Fibroblast of mammary gland (primary cell): ENCODE measurements around the gene DCHS2.
"Not testable (repeated sequence)": the region's sequence is repeated elsewhere in the genome, so short reads cannot be mapped to it uniquely, and the experiment has no call there.

ENCODE experiments used
- DNase-seq: peaks from one replicate; pipeline ENCODE4 v3.0.0-alpha.2; 2010; ENCODE audit warnings: low read depth
- H3K4me3 ChIP-seq: 2 replicates; pipeline ENCODE4 v1.5.1; 2011; ENCODE audit warnings: low read depth, mild to moderate bottlenecking, low read length, moderate library complexity; ENCODE audit not compliant: control insufficient read depth
- CTCF ChIP-seq: conservative IDR thresholded peaks from 2 replicates; pipeline ENCODE4 v1.5.1; 2011; ENCODE audit warnings: low read depth, low read length, inconsistent platforms; ENCODE audit not compliant: control insufficient read depth, insufficient read depth

The DCHS2 gene

GRCh38 chr4:154231806-154232478 lies 259.7 kb downstream of the DCHS2 start:
- H3K4me3 ChIP-seq: no peak overlapping the region
- DNase-seq: peak; percentile 11
- no peak for TF ChIP-seq CTCF

GRCh38 chr4:154230723-154231122 lies 260.9 kb downstream of the DCHS2 start:
- no peak overlapping the region for H3K4me3 ChIP-seq
- DNase-seq: no peak
- no peak for TF ChIP-seq CTCF

- peak; percentile 14 for DNase-seq
- TF ChIP-seq CTCF: no peak
- H3K4me3 ChIP-seq: no peak overlapping the region
Measured at GRCh38 chr4:154230091-154230490, 261.5 kb downstream of the DCHS2 start.

GRCh38 chr4:154222875-154223274 lies 268.7 kb downstream of the DCHS2 start:
- no peak for TF ChIP-seq CTCF
- DNase-seq: no peak
- H3K4me3 ChIP-seq: no peak overlapping the region

GRCh38 chr4:154218051-154218450 lies 273.5 kb downstream of the DCHS2 start:
- TF ChIP-seq CTCF: no peak
- H3K4me3 ChIP-seq: no peak overlapping the region
- DNase-seq: no peak

- not testable (repeated sequence) for DNase-seq, H3K4me3 ChIP-seq
Measured at GRCh38 chr4:154217384-154217783, 274.2 kb downstream of the DCHS2 start.

GRCh38 chr4:154211506-154211905 lies 280.1 kb downstream of the DCHS2 start:
- no peak overlapping the region for H3K4me3 ChIP-seq
- no peak for TF ChIP-seq CTCF

More at GRCh38 chr4:154211506-154211905, 280.1 kb downstream of the DCHS2 start:
- no peak for DNase-seq
